SK-N-SH (cell line): ENCODE data around the gene CPNE2. TPM values are rescaled to one million over a fixed set of nuclear protein-coding genes. Genes with fewer than 3 reads are reported as not detected.

Experiments used
- CTCF ChIA-PET: fragments of 300-600, 350-600 bp; formaldehyde crosslinking; extraction: SDS; loops from one replicate; lab custom pipeline; 2021; lab: Yijun Ruan, JAX
- POLR2A ChIA-PET: fragments of 350-600 bp; sonication (Branson Sonifier 250); formaldehyde crosslinking; extraction: SDS; loops from one replicate; lab custom pipeline; 2020; ENCODE audit warnings: antibody characterized with exemption, inconsistent platforms; lab: Yijun Ruan, JAX
- DNase-seq: peaks from one replicate; pipeline ENCODE4 v3.0.0; 2012
- H2AFZ ChIP-seq: fragments of 200-600 bp; sonication (generic); 2 replicates; pipeline ENCODE4 v1.8.1; 2016; ENCODE audit warnings: antibody characterized with exemption, mild to moderate bottlenecking, low read depth
- H3F3A ChIP-seq: fragments of 200-600 bp; sonication (generic); replicated peaks from 2 replicates; pipeline ENCODE3; 2016; ENCODE audit warnings: antibody characterized with exemption, mild to moderate bottlenecking; ENCODE audit not compliant: insufficient read depth
- H3K27ac ChIP-seq, 2 experiments: fragments of 200-500 bp in 1 of 2; fragments of 200-600 bp in 1 of 2; sonication (Bioruptor generic) in 1 of 2; sonication (generic), shearing (Covaris generic) in 1 of 2; 2 replicates each; pipeline versions ENCODE4 v1.5.1 to v1.6.1; 2014 to 2016; ENCODE audit warnings: low read depth in 2 of 2, inconsistent platforms in 1 of 2, low read length in 1 of 2, mild to moderate bottlenecking in 1 of 2, mixed read lengths in 1 of 2
- H3K27me3 ChIP-seq: fragments of 200-600 bp; sonication (generic), shearing (Covaris generic); 2 replicates; pipeline ENCODE4 v1.6.1; 2016; ENCODE audit warnings: mixed run types; ENCODE audit not compliant: insufficient read depth
- H3K36me3 ChIP-seq, 2 experiments: fragments of 200-500 bp in 1 of 2; fragments of 200-600 bp in 1 of 2; sonication (Bioruptor generic) in 1 of 2; sonication (generic) in 1 of 2; replicated peaks in 1 of 2; 2 replicates each; pipeline versions ENCODE3 to v1.5.1; 2014 to 2016; ENCODE audit warnings: low read length in 1 of 2, mild to moderate bottlenecking in 1 of 2; ENCODE audit not compliant: insufficient read depth in 2 of 2, control insufficient read depth in 1 of 2
- H3K4me1 ChIP-seq, 2 experiments: fragments of 200-500 bp in 1 of 2; fragments of 200-600 bp in 1 of 2; sonication (Bioruptor generic) in 1 of 2; sonication (generic), shearing (Covaris generic) in 1 of 2; 2 replicates each; pipeline versions ENCODE4 v1.5.1 to v1.6.1; 2014 to 2016; ENCODE audit warnings: low read depth in 1 of 2, low read length in 1 of 2, mixed run types in 1 of 2; ENCODE audit not compliant: insufficient read depth in 2 of 2, control insufficient read depth in 1 of 2
- H3K4me2 ChIP-seq: fragments of 200-600 bp; sonication (generic), shearing (Covaris generic); 2 replicates; pipeline ENCODE4 v1.6.1; 2017; ENCODE audit warnings: mixed run types
- H3K4me3 ChIP-seq, 2 experiments: fragments of 200-500 bp in 1 of 2; fragments of 200-600 bp in 1 of 2; sonication (Bioruptor generic) in 1 of 2; sonication (generic), shearing (Covaris generic) in 1 of 2; 2 replicates each; pipeline versions ENCODE4 v1.5.1 to v1.8.1; 2014 to 2016; ENCODE audit warnings: low read depth in 2 of 2, inconsistent platforms in 1 of 2, low read length in 1 of 2, mild to moderate bottlenecking in 1 of 2, mixed read lengths in 1 of 2, moderate library complexity in 1 of 2
- H3K79me2 ChIP-seq: fragments of 200-600 bp; sonication (generic); 2 replicates; pipeline ENCODE4 v1.8.1; 2017; ENCODE audit warnings: mild to moderate bottlenecking; ENCODE audit not compliant: insufficient read depth
- H3K9ac ChIP-seq: fragments of 200-600 bp; sonication (generic); 2 replicates; pipeline ENCODE4 v1.6.1; 2017; ENCODE audit warnings: mixed run types
- H3K9me2 ChIP-seq: fragments of 200-600 bp; sonication (generic); 2 replicates; pipeline ENCODE4 v1.6.1; 2017; ENCODE audit warnings: mixed run types
- H3K9me3 ChIP-seq: fragments of 200-600 bp; sonication (generic); 2 replicates; pipeline ENCODE4 v1.6.1; 2017; ENCODE audit warnings: mixed run types, mild to moderate bottlenecking, moderate library complexity
- H4K20me1 ChIP-seq: fragments of 200-600 bp; sonication (generic); 2 replicates; pipeline ENCODE4 v1.6.1; 2017; ENCODE audit warnings: mild to moderate bottlenecking, mixed run types; ENCODE audit not compliant: insufficient read depth
- CHD2 ChIP-seq: fragments of 150-350 bp; IDR thresholded peaks from 2 replicates; pipeline ENCODE4 v1.6.1; 2018; ENCODE audit warnings: low read length; ENCODE audit not compliant: partially characterized antibody
- CTCF ChIP-seq: fragments of 200-600 bp; sonication (generic); IDR thresholded peaks from 2 replicates; pipeline ENCODE4 v1.6.1; 2017; ENCODE audit warnings: antibody characterized with exemption, mild to moderate bottlenecking, moderate library complexity
- ELF1 ChIP-seq: IDR thresholded peaks from 2 replicates; pipeline ENCODE4 v1.4.0; 2012
- EP300 ChIP-seq, 2 experiments: IDR thresholded peaks; 2 replicates each; pipeline versions ENCODE4 v1.4.0 to v1.6.1; 2012; ENCODE audit warnings: borderline replicate concordance in 1 of 2, low read depth in 1 of 2, low read length in 1 of 2
- FOXJ3 ChIP-seq: sonication (generic); formaldehyde crosslinking; IDR thresholded peaks from 2 replicates; pipeline ENCODE4 v1.5.1; 2020; ENCODE audit warnings: mild to moderate bottlenecking, missing genetic modification reagents
- JUND ChIP-seq: IDR thresholded peaks from 2 replicates; pipeline ENCODE4 v1.4.0; 2012
- MAX ChIP-seq: IDR thresholded peaks from 2 replicates; pipeline ENCODE4 v1.4.0; 2012; ENCODE audit warnings: low read depth
- MEF2A ChIP-seq: IDR thresholded peaks from 2 replicates; pipeline ENCODE4 v1.4.0; 2012; ENCODE audit warnings: low read depth, borderline replicate concordance
- MXI1 ChIP-seq: IDR thresholded peaks from 2 replicates; pipeline ENCODE4 v1.6.1; 2012; ENCODE audit warnings: mild to moderate bottlenecking, low read depth, low read length, improper control_type of control experiment
- NFIC ChIP-seq: IDR thresholded peaks from 2 replicates; pipeline ENCODE4 v1.4.0; 2012; ENCODE audit warnings: borderline replicate concordance
- POLR2AphosphoS5 ChIP-seq: IDR thresholded peaks from 2 replicates; pipeline ENCODE4 v1.6.1; 2012; ENCODE audit warnings: low read depth, low read length
- SIN3A ChIP-seq: IDR thresholded peaks from 2 replicates; pipeline ENCODE4 v1.6.1; 2012; ENCODE audit warnings: low read depth, mild to moderate bottlenecking, low read length, moderate library complexity, borderline replicate concordance
- TCF12 ChIP-seq: IDR thresholded peaks from 2 replicates; pipeline ENCODE4 v1.4.0; 2012
- USF2 ChIP-seq: fragments of 150-350 bp; IDR thresholded peaks from 2 replicates; pipeline ENCODE4 v1.6.1; 2017; ENCODE audit warnings: antibody characterized with exemption, low read length, low read depth, borderline replicate concordance
- YY1 ChIP-seq: IDR thresholded peaks from 2 replicates; pipeline ENCODE4 v1.4.0; 2012; ENCODE audit warnings: low read depth, mild to moderate bottlenecking
- ZBTB33 ChIP-seq: IDR thresholded peaks from 2 replicates; pipeline ENCODE4 v1.4.0; 2012; ENCODE audit warnings: low read depth, borderline replicate concordance
- WGBS: methylation state at CpG from one replicate; pipeline ENCODE4 v1.1.6; 2017; ENCODE audit warnings: low lambda C conversion rate; 5-methylcytosine and 5-hydroxymethylcytosine counted together
- polyA plus RNA-seq, 3 experiments: library from polyadenylated mRNA; depleted of rRNA; stranded (reverse); fragments of >200 nt; gene quantifications; 2 replicates each; pipeline ENCODE4 v1.2.3, GENCODE V29; 2012
- TF ChIP-seq, protein P1 (sequence below): fragments of 150-350 bp; IDR thresholded peaks from 2 replicates; pipeline ENCODE4 v1.6.1; 2016; ENCODE audit warnings: mild to moderate bottlenecking, low read depth, low read length

The CPNE2 gene
- polyA plus RNA-seq, 1 of the 3 experiments (the other 2 are of a cell fraction): 73.0 TPM

- H3K4me2 ChIP-seq: no peak overlapping the region
- no peaks in the 10 kb centered on the region for H3K79me2 ChIP-seq
- H3K36me3 ChIP-seq: peaks cover 30 to 38% of the 10 kb centered on the region in 2 experiments
- DNase-seq: no peak
- H4K20me1 ChIP-seq: no peaks in the 10 kb centered on the region
- peaks cover 19 to 32% of the 10 kb centered on the region in 2 experiments; a peak in 3 of 4 replicates for H3K4me1 ChIP-seq
- no peak overlapping the region for H3K4me3 ChIP-seq
- H3K9me2 ChIP-seq: no peaks in the 10 kb centered on the region
- no peak overlapping the region for H3K9ac ChIP-seq
- H3K27me3 ChIP-seq: no peaks in the 10 kb centered on the region
- H3F3A ChIP-seq: peaks cover 6% of the 10 kb centered on the region
- H3K9me3 ChIP-seq: no peaks in the 10 kb centered on the region
- ChIA-PET CTCF (interaction anchor here (0.6 to 4.6 kb wide), 6 partner anchors 9 to 249 kb away, joined by 3 to 21 read pairs (median 4); partner anchors contain the start of gene CPNE2), POLR2A (no interaction called here)
- no peak for TF ChIP-seq MXI1
- no peak for TF ChIP-seq NFIC
- TF ChIP-seq, protein P1, sequence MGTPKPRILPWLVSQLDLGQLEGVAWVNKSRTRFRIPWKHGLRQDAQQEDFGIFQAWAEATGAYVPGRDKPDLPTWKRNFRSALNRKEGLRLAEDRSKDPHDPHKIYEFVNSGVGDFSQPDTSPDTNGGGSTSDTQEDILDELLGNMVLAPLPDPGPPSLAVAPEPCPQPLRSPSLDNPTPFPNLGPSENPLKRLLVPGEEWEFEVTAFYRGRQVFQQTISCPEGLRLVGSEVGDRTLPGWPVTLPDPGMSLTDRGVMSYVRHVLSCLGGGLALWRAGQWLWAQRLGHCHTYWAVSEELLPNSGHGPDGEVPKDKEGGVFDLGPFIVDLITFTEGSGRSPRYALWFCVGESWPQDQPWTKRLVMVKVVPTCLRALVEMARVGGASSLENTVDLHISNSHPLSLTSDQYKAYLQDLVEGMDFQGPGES: no peak
- TF ChIP-seq CTCF: no peak
- TF ChIP-seq MAX: no peak
- TF ChIP-seq YY1: no peak
- TF ChIP-seq SIN3A: no peak
- no peak for TF ChIP-seq TCF12
- no peak for TF ChIP-seq ZBTB33
- TF ChIP-seq ELF1: no peak
- no peak for TF ChIP-seq POLR2AphosphoS5
- no peak overlapping the region for H2AFZ ChIP-seq
- H3K27ac ChIP-seq: no peak overlapping the region; a peak in 1 of 4 replicates
- 92% methylated on average over 9 of the region's 9 CpGs for WGBS
These were observed 58.4 kb downstream of the CPNE2 start for GRCh38 chr16:57150682-57151330.

DNA sequence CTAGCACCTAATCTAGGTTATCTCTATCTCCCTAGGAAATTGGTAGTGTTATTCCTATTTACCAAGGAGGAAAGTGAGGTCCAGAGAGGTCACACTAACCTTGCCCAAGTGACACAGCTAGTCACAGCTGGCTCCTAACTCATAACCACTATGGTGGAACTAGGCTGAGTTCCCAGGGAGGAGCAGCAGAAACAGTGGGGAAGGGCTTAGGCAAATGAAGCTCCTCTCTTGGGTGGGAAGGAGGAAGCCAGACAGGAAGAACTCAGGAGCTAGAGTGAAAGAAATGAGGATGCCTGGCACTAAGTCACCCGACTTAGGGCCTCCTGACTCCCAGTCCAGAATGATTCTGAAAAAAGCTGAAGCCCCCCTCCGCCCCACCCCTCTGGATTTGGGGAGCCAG, 59.0 kb downstream of the CPNE2 start:
- Histone ChIP-seq H3K36me3 (peaks cover 36 to 43% of the 10 kb centered on the region in 2 experiments), H3K4me1 (peaks cover 19 to 26% of the 10 kb centered on the region in 2 experiments; a peak in 3 of 4 replicates), H3F3A (peaks cover 6% of the 10 kb centered on the region), H3K79me2 (no peaks in the 10 kb centered on the region), H3K9me2 (no peaks in the 10 kb centered on the region), H3K27ac (no peak overlapping the region), H3K9ac (no peak overlapping the region), H3K27me3 (no peaks in the 10 kb centered on the region), H3K9me3 (no peaks in the 10 kb centered on the region), H3K4me2 (no peak overlapping the region), H4K20me1 (no peaks in the 10 kb centered on the region), H2AFZ (no peak overlapping the region), H3K4me3 (no peak overlapping the region)
- TF ChIP-seq CTCF: no peak
- no peak for TF ChIP-seq EP300 (IDR thresholded peaks at IDR 0.05; ENCODE audit: borderline replicate concordance in 1 of 2, low read depth in 1 of 2, low read length in 1 of 2)
- no peak for TF ChIP-seq POLR2AphosphoS5
- no peak for TF ChIP-seq SIN3A
- TF ChIP-seq FOXJ3 (CRISPR knock-in tag): no peak
- TF ChIP-seq MAX: no peak
- no peak for TF ChIP-seq CHD2
- no peak for TF ChIP-seq USF2
- TF ChIP-seq MEF2A: no peak
- TF ChIP-seq JUND: no peak
- ChIA-PET POLR2A (no interaction called here), CTCF (interaction anchor here (0.9 to 4.6 kb wide), 5 partner anchors 9 to 67 kb away, joined by 3 to 21 read pairs (median 4); no protein-coding TSS in a partner anchor)
- 97% methylated on average over 2 of the region's 2 CpGs for WGBS
- no peak for DNase-seq
